Endothelial cell of umbilical vein (primary cell): ENCODE results near the gene RENBP. TPM values are rescaled to one million over a fixed set of nuclear protein-coding genes. Genes with fewer than 3 reads are reported as not detected.
A peak's percentile ranks its signal among the peaks of the same experiment; 100 is the strongest.

Source experiments
- BruUV-seq: library from RNA; stranded (reverse); fragments of 400-500 nt; replicated peaks from 2 replicates; lab custom pipeline; 2021; lab: Mats Ljungman, UMichigan
- CTCF ChIA-PET: fragments of 300-600, 350-600 bp; sonication (Branson Sonifier 250); formaldehyde crosslinking; loops from one replicate; lab custom pipeline; 2021; ENCODE audit warnings: antibody characterized with exemption, inconsistent platforms; lab: Charles Lee
- POLR2A ChIA-PET: fragments of 300-600, 350-600 bp; sonication (Branson Sonifier 250); formaldehyde crosslinking; loops from one replicate; lab custom pipeline; 2021; ENCODE audit warnings: antibody characterized with exemption, inconsistent platforms; lab: Charles Lee
- DNase-seq: peaks from one replicate; pipeline ENCODE4 v3.0.0-alpha.2; 2011; ENCODE audit warnings: low read depth, low spot score
- FAIRE-seq: peaks from 2 replicates; lab custom pipeline; 2011; peaks lifted over from hg19 to GRCh38; lab: Jason Lieb, UNC
- H2AFZ ChIP-seq: 2 replicates; pipeline ENCODE4 v1.6.0; 2012; ENCODE audit warnings: low read depth, low read length, control low read depth, inconsistent platforms
- H3K27ac ChIP-seq: 2 replicates; pipeline ENCODE4 v1.5.1; 2011; ENCODE audit warnings: low read depth, mild to moderate bottlenecking, control low read depth, low read length, moderate library complexity; ENCODE audit not compliant: insufficient read depth
- H3K27me3 ChIP-seq, 2 experiments: 2 replicates each; pipeline versions ENCODE4 v1.6.0 to v1.6.1; 2011; ENCODE audit warnings: low read length in 2 of 2, mixed read lengths in 1 of 2; ENCODE audit not compliant: control insufficient read depth in 2 of 2, insufficient read depth in 2 of 2
- H3K36me3 ChIP-seq, 2 experiments: 2 replicates in 1 of 2; 3 replicates in 1 of 2; pipeline ENCODE4 v1.5.1; 2011; ENCODE audit warnings: low read length in 2 of 2, mild to moderate bottlenecking in 1 of 2, moderate library complexity in 1 of 2; ENCODE audit not compliant: control insufficient read depth in 2 of 2, insufficient read depth in 2 of 2; ENCODE audit errors: extremely low read depth in 1 of 2
- H3K4me1 ChIP-seq: 3 replicates; pipeline ENCODE4 v1.5.1; 2011; ENCODE audit warnings: mild to moderate bottlenecking, low read length; ENCODE audit not compliant: control insufficient read depth, insufficient read depth; ENCODE audit errors: extremely low read depth
- H3K4me2 ChIP-seq: 2 replicates; pipeline ENCODE4 v1.6.1; 2011; ENCODE audit warnings: low read length, control low read depth, mixed read lengths; ENCODE audit not compliant: insufficient read depth
- H3K4me3 ChIP-seq, 3 experiments: fragments of 200-600 bp in 1 of 3; sonication (generic), shearing (Covaris generic) in 1 of 3; replicated peaks in 1 of 3; 2 replicates each; pipeline ENCODE4 v1.5.1; 2011 to 2016; ENCODE audit warnings: control low read depth in 3 of 3, low read length in 3 of 3, mild to moderate bottlenecking in 2 of 3, inconsistent platforms in 1 of 3, low read depth in 1 of 3, moderate library complexity in 1 of 3; ENCODE audit not compliant: insufficient read depth in 1 of 3
- H3K79me2 ChIP-seq: 2 replicates; pipeline ENCODE4 v1.6.0; 2012; ENCODE audit warnings: low read length, inconsistent platforms; ENCODE audit not compliant: control insufficient read depth, insufficient read depth
- H3K9ac ChIP-seq: replicated peaks from 2 replicates; pipeline ENCODE3; 2011; ENCODE audit warnings: low read length, control low read depth; ENCODE audit not compliant: insufficient read depth; ENCODE audit errors: extremely low read depth
- H3K9me1 ChIP-seq: replicated peaks from 3 replicates; pipeline ENCODE4 v1.6.0; 2011; ENCODE audit warnings: mild to moderate bottlenecking, low read length; ENCODE audit not compliant: control insufficient read depth, insufficient read depth; ENCODE audit errors: extremely low read depth
- H3K9me3 ChIP-seq: replicated peaks from 2 replicates; pipeline ENCODE4 v1.5.1; 2012; ENCODE audit warnings: low read length, inconsistent platforms; ENCODE audit not compliant: control insufficient read depth, insufficient read depth
- H4K20me1 ChIP-seq: replicated peaks from 2 replicates; pipeline ENCODE3; 2011; ENCODE audit warnings: mild to moderate bottlenecking, low read length; ENCODE audit not compliant: control insufficient read depth, insufficient read depth; ENCODE audit errors: extremely low read depth
- GATA2 ChIP-seq: IDR thresholded peaks from 2 replicates; pipeline ENCODE4 v1.7.0; 2011; ENCODE audit warnings: low read depth, mild to moderate bottlenecking, moderate library complexity, mixed read lengths, low read length; ENCODE audit not compliant: insufficient read length, insufficient read depth
- POLR2AphosphoS5 ChIP-seq: IDR thresholded peaks from 2 replicates; pipeline ENCODE4 v1.6.1; 2012; ENCODE audit warnings: low read depth, mild to moderate bottlenecking, control low read depth, low read length, moderate library complexity; ENCODE audit not compliant: insufficient read depth
- dilution Hi-C: fragments of 300-500 bp; cut with MboI; formaldehyde crosslinking; loops from one replicate; pipeline ENCODE4 v1.15.0; 2019; ENCODE audit warnings: low sequenced_read_pairs; ENCODE audit not compliant: extremely low pct_ligation_motif_present
- intact Hi-C: fragments of 100-400 bp; cut with micrococcal nuclease; formaldehyde crosslinking; loops from one replicate; pipeline ENCODE4 v1.10.0; 2022
- polyA plus RNA-seq, 4 experiments: library from polyadenylated mRNA; depleted of rRNA in 3 of 4; stranded (reverse) in 3 of 4; unstranded in 1 of 4; fragments of >200 nt; gene quantifications; 2 replicates each; pipeline versions ENCODE4 v1.2.1 to v1.2.3, GENCODE V29; 2011 to 2012; ENCODE audit warnings: missing spikeins in 1 of 4
- total RNA-seq: library from RNA; stranded (reverse); gene quantifications from 2 replicates; pipeline ENCODE4 v1.2.3, GENCODE V29; 2021
- TF ChIP-seq, protein P1 (sequence below): IDR thresholded peaks from 2 replicates; pipeline ENCODE4 v1.6.1; 2011; ENCODE audit not compliant: insufficient read depth, insufficient read length
- TF ChIP-seq, protein P2 (sequence below), 2 donors: IDR thresholded peaks; 1 replicate in 1 of 2; 2 replicates in 1 of 2; pipeline ENCODE4 v1.5.1; 2011; ENCODE audit warnings: low read length in 2 of 2, mild to moderate bottlenecking in 2 of 2, moderate library complexity in 2 of 2, control low read depth in 1 of 2, inconsistent platforms in 1 of 2, low read depth in 1 of 2; ENCODE audit not compliant: insufficient read depth in 1 of 2; ENCODE audit errors: extremely low read depth in 1 of 2

RENBP gene
- total and polyA plus RNA-seq, 2 donors (not counting 3 experiments of a cell fraction or from before 2014, with no cell fraction given) = 8.0 to 16.0 TPM

DNA sequence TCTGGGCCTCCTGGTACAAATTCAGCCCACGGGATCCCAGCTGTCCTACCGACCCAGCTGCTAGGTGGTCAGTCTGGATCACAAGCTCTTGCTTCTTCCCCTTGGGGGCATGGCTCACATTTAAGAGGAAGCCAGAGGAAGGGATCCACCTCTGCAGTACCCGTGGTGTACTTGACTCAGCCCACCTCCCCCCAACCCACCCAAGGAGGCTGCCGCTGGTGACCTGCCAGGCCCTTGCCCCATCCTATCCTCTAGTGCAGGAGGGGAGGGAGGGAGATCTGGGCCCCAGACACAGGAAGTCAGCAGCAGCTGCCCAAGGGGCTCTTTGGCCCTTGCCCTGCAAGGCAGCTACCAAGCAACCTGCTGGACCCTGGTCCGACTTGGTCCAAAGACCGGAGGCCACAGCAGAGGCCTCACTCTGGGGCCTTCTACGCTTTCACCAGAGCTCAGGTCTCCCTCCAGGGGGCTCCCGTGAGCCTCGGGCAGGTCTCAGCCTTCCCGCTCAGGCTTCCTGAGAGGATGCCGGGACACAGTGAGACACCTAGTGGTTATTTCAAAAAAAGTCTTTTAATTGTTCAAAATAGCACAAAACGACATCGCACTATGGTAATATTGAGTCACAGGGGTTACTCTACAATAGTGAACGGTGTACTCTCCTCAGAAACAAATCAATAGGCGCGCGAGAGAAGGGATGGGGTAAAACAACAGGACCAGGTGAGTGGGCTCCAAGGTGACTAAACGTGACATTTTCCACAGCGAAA is 2.7 kb upstream of the RENBP start:
- Histone ChIP-seq H3K9me3 (no peaks in the 10 kb centered on the region), H3K4me2 (no peak overlapping the region), H2AFZ (no peak overlapping the region), H3K9ac (no peak overlapping the region), H3K27ac (peak overlapping the region; percentile 38), H3K36me3 (peaks cover 10 to 15% of the 10 kb centered on the region in 2 experiments), H3K9me1 (no peaks in the 10 kb centered on the region), H3K27me3 (no peaks in the 10 kb centered on the region), H3K4me3 (no peak overlapping the region), H4K20me1 (no peaks in the 10 kb centered on the region), H3K4me1 (peaks cover 31% of the 10 kb centered on the region), H3K79me2 (peaks cover 6% of the 10 kb centered on the region)
- POLR2A ChIA-PET = interaction anchor here (1.0 kb wide), 1 partner anchor 20 kb away, joined by 4 read pairs; no protein-coding TSS in a partner anchor
- FAIRE-seq = peak; percentile 97
- intact Hi-C loops (loop anchor here (1.0 kb wide), 3 partner anchors 19 to 183 kb away; partner anchors contain the start of gene PLXNB3), dilution Hi-C loops (no loop called here)
- DNase-seq = peak; percentile 79
- no TSS peak for BruUV-seq
- TF ChIP-seq GATA2 (no peak), POLR2AphosphoS5 (peak; percentile 25)
- TF ChIP-seq, protein P1, sequence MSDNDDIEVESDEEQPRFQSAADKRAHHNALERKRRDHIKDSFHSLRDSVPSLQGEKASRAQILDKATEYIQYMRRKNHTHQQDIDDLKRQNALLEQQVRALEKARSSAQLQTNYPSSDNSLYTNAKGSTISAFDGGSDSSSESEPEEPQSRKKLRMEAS = no peak
- TF ChIP-seq, protein P2, sequence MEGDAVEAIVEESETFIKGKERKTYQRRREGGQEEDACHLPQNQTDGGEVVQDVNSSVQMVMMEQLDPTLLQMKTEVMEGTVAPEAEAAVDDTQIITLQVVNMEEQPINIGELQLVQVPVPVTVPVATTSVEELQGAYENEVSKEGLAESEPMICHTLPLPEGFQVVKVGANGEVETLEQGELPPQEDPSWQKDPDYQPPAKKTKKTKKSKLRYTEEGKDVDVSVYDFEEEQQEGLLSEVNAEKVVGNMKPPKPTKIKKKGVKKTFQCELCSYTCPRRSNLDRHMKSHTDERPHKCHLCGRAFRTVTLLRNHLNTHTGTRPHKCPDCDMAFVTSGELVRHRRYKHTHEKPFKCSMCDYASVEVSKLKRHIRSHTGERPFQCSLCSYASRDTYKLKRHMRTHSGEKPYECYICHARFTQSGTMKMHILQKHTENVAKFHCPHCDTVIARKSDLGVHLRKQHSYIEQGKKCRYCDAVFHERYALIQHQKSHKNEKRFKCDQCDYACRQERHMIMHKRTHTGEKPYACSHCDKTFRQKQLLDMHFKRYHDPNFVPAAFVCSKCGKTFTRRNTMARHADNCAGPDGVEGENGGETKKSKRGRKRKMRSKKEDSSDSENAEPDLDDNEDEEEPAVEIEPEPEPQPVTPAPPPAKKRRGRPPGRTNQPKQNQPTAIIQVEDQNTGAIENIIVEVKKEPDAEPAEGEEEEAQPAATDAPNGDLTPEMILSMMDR (IDR thresholded peaks at IDR 0.05; ENCODE audit: extremely low read depth in 1 of 2, insufficient read depth in 1 of 2, low read depth in 1 of 2, low read length in 2 of 2) = peak; percentile 81 to 85
- CTCF ChIA-PET = interaction anchor here (0.6 to 9.4 kb wide), 19 partner anchors 8 to 188 kb away, joined by 3 to 253 read pairs (median 6); partner anchors contain the start of genes ARHGAP4, IDH3G, NAA10 and PLXNB3
